HG02763 (cell line): ENCODE measurements around the gene ARRDC2.
"Not testable (repeated sequence)": the region's sequence is repeated elsewhere in the genome, so short reads cannot be mapped to it uniquely, and the experiment has no call there.

Source experiments
- ATAC-seq: cut with Tn5 transposase; IDR thresholded peaks from one replicate; pipeline ENCODE4 v1.9.1; 2021; ENCODE audit warnings: mild to moderate bottlenecking, moderate library complexity; ENCODE audit not compliant: unreplicated experiment

The ARRDC2 gene

GRCh38 chr19:17989425-17990094, 18.4 kb upstream of the ARRDC2 start:
- ATAC-seq = no peak

GRCh38 chr19:17993076-17993813, 14.7 kb upstream of the ARRDC2 start:
- no peak for ATAC-seq

DNA sequence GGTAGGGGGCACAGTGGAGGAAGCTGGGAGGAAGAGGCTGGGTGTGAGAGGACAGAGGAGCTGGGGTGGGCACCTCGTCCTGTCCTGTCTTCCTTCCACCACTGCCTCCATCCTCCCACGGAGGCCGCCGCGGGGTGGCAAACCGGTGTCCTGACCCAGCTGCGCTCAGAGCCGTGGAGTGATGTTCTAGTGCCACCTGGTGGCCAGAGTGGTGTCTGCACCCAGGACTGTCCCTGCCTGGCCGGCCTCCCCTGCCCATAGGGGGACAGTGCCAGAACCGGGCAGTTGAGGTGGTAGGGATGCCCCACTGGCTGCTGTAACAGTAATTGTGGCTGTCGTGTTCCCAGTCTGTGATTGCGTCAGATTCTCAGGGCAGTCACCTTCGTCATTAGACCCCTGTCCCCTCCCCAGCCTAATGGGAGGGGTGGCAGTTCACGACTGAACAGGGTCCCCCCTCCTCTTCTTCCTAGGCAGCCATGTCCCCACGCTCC, 11.1 kb upstream of the ARRDC2 start:
- ATAC-seq = no peak

DNA sequence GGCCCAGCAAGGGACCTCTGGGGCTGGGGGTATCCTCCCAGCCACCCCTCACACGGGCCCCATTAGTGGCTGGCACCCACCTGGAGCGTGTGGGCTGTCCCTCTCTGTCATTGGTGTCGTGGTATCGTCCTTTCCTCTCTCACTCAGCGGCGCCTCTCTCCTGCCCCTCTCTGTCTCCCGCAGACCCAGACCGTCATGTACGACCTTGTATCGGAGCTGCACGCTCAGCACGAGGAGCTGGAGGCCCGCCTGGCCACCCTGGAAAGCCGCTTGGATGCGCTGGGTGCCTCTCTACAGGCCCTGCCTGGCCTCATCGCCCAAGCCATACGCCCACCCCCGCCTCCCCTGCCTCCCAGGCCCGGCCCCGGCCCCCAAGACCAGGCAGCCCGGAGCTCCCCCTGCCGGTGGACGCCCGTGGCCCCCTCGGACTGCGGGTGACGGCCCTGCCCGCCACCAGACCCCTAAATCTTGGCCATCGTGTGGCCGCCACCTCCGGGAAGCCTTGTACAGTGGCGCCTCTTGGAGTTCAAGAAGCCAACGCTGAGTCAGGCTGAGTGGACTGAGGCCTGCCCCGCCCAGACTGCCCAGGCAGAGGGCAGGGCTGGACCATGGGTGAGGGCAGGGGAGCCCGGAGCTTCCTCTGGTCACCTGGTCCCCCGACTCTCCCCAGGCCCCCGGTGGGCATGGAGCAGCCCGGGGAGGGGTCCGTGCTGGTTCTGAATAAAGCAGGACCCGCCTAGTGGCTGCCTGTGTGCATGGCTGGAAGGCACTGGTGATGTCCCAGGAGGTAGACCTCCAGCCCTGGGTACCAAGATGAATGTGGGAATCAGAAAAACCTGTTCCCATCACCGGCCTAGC, 9.8 kb upstream of the ARRDC2 start:
- no peak for ATAC-seq

DNA sequence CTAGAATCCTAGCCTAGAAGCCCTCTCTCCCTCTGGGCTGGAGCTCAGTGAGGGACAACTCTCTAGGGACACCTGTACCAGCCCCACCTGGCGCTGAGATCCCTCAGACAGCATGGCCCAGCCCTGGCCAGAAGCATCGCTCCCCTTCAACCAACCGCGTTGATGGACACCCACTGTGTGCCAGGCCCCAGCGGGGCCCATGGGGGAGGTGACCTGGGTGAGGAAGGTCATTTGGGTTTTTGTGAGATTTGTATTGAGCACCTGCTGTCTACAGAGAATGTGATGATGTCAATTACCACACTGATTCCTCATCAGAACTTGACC, 9.2 kb upstream of the ARRDC2 start:
- ATAC-seq = no peak

DNA sequence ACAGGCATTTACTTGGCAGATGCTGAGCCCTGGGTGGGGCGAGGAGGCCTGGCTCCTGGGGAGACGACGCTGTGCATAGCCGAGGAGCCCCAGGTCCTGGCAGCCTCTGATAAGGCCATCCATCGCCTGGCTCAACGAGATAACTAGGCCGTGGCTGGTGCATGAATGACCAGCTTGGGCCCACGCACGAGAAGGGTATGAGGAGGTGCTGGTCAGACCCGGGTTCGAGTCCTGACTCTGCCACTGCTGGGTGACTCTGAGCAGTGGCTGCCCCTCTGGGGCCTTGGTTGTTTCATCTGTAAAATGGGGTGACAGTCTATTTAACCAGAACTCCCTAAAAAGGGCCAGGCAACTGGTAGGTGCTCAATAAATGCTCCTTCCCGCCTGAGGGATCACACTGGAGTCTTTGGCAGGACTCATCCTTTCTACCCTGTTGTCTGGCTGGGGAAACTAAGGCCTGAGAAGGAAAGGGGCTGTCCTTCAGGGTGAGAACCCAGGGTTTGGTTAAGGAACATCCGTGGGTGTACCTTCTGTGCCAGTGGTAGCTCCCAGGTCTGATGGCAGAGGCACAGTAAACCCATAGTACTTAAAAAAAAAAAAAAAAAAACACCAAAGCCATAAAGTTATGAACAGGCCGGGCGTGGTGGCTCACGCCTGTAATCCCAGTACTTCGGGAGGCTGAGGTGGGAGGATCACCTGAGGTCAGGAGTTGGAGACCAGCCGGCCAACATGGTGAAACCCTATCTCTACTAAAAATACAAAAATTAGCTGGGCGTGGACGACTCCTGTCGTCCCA, 8.1 kb upstream of the ARRDC2 start:
- ATAC-seq = no peak

DNA sequence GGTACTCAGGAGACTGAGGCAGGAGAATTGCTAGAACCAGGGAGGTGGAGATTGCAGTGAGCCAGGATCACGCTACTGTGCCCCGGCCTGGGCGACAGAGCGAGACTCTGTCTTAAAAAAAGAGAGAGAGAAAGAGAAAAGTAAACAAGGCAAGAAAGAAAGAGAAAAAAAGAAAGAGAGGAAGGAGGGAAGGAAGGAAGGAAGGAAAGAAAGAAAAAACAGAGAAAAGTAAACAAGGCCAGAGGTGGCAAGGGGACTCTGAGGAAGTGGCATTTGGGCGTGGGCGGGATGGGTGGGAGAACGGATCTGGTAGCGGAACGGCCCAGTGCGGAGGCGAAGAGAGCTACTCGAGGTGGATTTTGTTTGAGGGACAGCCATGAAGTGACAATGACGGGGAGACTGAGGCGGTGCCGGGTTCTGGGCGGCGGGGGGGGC, 7.5 kb upstream of the ARRDC2 start:
- no peak for ATAC-seq

- ATAC-seq = peak; percentile 66
Measured at GRCh38 chr19:18000915-18001776, 6.8 kb upstream of the ARRDC2 start.

DNA sequence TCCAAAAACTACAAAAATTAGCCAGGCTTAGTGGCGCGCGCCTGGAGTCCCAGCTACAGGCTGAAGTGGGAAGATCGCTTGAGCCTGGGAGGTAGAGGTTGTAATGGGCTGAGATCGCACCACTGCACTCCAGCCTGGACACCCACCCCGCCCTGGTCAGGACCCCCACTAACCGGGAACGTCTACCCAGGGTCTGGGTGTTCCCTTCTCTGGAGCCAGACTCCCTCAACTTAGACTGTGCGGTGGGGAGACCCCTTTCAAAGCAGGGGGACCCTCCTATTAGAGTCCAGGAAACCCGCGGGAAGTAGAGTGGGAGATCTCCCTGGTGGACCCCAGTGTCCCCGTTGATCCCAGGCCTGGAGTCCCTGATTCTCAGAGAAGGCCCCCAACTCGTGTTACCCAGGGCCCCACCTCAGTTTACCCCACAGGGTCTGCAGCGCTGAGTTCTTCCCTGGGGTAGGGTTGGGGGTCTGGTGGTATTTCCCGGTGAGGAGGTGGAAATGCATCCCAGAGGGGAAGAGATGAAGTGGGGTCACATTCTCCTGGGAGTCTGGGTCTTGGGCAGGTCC, 6.1 kb upstream of the ARRDC2 start:
- ATAC-seq = no peak

GRCh38 chr19:18002347-18002850, 5.6 kb upstream of the ARRDC2 start:
- ATAC-seq = no peak

GRCh38 chr19:18005750-18006149, 2.2 kb upstream of the ARRDC2 start:
- not testable (repeated sequence) for ATAC-seq

GRCh38 chr19:18007044-18007916, 690 bp upstream of the ARRDC2 start:
- peak; percentile 68 for ATAC-seq

DNA sequence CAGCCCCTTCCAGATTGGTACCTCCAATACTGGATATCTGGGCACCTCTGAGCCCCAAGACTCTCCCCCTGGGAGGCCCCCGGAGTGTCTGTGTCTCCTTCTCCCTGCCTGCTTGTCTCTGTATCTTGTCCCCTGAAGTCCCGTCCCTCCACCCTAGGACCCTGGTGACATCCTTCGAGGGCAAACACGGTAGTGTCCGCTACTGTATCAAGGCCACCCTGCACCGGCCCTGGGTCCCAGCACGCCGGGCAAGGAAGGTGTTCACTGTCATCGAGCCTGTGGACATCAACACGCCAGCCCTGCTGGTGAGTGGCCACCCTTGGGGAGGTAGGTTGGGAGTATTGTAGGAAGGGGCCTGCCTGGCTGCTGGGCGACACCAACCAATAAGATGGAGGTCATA, 844 bp downstream of the ARRDC2 start:
- ATAC-seq = no peak

DNA sequence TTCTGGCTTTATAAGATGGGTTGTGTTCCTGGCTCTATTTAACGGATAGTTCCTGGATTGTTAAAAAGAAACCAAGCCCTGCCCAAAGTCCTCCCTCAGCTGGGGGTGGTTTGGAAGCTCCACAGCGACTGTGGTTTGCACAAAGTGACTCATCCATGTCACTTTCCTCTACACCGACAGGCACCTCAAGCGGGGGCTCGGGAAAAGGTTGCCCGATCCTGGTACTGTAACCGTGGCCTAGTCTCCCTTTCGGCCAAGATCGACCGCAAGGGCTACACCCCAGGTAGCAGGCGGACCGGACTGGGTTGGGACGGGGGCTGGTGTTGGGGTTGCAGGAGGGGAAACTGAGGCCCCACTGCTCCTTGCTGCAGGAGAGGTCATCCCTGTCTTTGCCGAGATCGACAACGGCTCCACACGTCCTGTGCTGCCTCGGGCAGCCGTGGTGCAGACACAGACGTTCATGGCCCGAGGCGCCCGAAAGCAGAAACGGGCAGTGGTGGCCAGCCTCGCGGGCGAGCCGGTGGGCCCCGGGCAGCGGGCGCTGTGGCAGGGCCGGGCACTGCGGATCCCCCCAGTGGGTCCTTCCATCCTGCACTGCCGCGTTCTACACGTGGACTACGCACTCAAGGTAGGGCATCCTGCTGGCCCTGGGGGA, 1.6 kb downstream of the ARRDC2 start:
- no peak for ATAC-seq

DNA sequence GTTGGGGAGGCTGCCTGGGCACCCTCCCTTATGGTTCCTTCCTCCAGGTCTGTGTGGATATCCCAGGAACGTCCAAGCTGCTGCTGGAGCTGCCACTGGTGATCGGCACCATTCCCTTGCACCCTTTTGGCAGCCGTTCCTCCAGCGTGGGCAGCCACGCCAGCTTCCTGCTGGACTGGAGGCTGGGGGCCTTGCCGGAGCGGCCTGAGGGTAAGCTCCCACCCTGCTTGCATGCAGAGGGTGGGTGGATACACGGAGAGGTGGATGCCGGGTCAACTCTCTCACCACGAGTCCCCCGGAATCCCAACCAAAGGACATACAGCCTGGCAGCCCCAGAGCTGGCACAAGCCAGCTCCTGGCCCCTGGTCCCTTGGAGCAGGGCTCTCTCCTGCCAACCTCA, 2.2 kb downstream of the ARRDC2 start:
- no peak for ATAC-seq

- ATAC-seq = no peak
Measured at GRCh38 chr19:18013210-18014111, 5.5 kb downstream of the ARRDC2 start.

GRCh38 chr19:18014197-18014596, 6.2 kb downstream of the ARRDC2 start:
- ATAC-seq = no peak
